NCI-H2107 treated with DMSO at 0.1 percent for 48 hours (cell line): ENCODE data around the gene CRYBG2.
A peak's percentile ranks its signal among the peaks of the same experiment; 100 is the strongest.
"Not testable (repeated sequence)": the region's sequence is repeated elsewhere in the genome, so short reads cannot be mapped to it uniquely, and the experiment has no call there.

Source experiments
- DNase-seq: peaks from one replicate; lab custom pipeline; 2025; ENCODE audit not compliant: unreplicated experiment; lab: John Stamatoyannopoulos, UW

Gene CRYBG2

GRCh38 chr1:26350701-26351589 is 3.0 kb downstream of the CRYBG2 start:
- no peak for DNase-seq

- no peak for DNase-seq
These were observed 3.6 kb downstream of the CRYBG2 start for GRCh38 chr1:26350343-26350700.

DNA sequence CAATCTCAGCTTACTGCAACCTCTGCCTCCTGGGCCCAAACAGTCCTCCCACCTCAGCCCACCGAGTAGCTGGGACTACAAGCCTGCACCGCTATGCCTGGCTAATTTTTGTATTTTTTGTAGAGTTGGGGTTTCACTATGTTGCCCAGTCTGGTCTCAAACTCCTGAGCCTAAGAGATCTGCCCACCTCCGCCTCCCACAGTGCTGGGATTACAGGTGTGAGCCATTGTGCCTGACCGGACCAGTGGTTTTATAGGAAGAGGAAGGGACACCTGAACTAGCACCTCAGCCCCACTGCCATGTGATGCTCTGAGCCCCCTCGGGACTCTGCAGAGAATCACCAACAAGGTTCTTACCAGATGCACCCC is 4.1 kb downstream of the CRYBG2 start:
- no peak for DNase-seq

- no peak for DNase-seq
These were observed 4.6 kb downstream of the CRYBG2 start for GRCh38 chr1:26349188-26349876.

GRCh38 chr1:26346274-26347033 is 7.5 kb downstream of the CRYBG2 start:
- DNase-seq: no peak

DNA sequence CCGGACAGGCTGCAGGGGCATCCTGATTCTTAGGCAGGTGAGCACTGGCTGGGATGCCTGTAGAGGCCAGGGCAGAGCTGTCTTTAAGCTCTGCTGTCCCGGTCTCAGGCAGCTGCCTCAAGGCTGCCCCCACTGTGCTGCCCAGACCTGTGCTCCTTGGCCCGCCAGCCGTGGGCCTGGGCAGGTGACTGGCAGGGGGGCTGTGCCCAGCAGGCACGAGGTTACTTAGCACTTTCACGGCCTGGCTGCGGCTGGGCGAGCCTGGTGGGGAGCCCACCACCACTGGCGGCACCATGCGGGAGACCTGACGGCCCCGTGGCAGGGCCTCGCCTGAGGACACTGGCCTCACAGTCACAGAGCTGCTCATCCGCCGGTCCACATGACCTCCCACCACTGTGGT is 8.2 kb downstream of the CRYBG2 start:
- no peak for DNase-seq

DNA sequence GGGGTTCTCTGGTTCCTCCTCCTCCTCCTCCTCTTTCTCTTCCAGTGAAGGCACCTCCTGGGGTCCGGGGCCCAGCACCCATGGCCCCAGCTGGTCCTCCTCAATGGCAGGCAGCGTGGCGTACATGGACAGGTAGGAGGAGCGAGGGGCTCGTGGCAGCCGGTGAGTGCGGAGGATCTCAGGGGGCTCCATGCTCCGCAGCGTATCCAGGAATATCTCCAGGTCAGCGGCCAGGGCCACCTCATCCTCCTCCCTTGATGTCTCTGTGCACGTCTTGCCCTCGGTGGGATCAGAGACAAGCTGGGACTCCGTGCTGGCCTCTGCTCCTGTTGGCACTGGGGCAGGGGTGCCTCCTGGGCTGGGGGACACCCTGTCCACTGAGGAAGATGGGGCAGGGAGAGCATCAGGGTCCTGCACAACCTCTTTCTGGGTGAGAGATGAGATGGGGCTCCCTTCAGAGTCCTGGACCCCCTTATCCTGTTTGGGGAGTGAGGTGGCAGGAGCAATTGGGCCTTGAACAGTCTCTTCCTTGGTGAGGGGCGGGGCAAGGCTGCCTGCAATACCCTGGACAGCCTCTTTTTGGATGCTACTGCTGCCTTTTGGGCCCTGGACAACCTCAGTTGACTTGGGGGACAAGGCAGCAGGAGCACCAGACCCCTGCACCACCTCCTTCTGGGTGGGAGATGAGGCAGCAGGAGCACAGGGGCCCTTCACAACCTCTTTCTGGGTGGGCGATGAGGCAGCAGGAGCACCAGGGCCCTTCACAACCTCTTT is 9.6 kb downstream of the CRYBG2 start:
- DNase-seq: no peak

GRCh38 chr1:26340047-26340481 is 13.9 kb downstream of the CRYBG2 start:
- no peak for DNase-seq

GRCh38 chr1:26338670-26339069 is 15.3 kb downstream of the CRYBG2 start:
- peak; percentile 29 for DNase-seq

DNA sequence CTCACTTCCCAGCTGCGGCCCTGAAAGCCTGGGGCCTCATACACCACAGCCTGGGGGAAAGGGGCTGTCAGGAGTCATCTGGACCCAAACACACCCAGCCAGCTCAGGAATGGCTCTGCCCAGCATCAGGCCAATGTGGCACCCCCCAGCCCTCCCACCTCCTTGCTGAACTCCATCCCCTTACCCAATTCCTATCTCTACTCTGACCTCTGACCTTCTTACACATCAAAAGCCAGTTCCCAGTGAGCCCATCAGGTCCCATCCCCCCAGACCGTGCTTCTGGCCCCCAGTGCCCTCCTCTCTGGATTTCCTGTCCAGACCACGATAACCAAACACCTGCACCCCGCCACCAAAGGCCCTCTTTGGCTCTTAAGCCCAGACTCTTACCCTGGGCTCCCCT is 16.3 kb downstream of the CRYBG2 start:
- no peak for DNase-seq

- DNase-seq: no peak
These were observed 16.8 kb downstream of the CRYBG2 start for GRCh38 chr1:26337206-26337535.

GRCh38 chr1:26336477-26337205 is 17.3 kb downstream of the CRYBG2 start:
- peak; percentile 67 for DNase-seq

GRCh38 chr1:26335774-26336476 is 18.0 kb downstream of the CRYBG2 start:
- no peak for DNase-seq

DNA sequence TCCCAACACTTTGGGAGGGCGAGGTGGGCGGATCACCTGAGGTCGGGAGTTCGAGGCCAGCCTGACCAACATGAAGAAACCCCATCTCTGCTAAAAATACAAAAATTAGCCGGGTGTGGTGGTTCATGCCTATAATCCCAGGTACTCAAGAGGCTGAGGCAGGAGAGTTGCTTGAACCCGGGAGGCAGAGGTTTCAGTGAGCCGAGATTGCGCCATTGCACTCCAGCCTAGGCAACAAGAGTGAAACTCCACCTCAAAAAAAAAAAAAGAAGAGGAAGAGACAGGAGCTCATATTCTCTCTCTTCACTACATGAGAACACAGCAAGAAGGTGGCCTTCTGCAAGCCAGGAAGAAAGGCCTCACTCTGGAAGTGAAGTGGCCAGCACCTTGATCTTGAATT is 20.6 kb downstream of the CRYBG2 start:
- DNase-seq: not testable (repeated sequence)

DNA sequence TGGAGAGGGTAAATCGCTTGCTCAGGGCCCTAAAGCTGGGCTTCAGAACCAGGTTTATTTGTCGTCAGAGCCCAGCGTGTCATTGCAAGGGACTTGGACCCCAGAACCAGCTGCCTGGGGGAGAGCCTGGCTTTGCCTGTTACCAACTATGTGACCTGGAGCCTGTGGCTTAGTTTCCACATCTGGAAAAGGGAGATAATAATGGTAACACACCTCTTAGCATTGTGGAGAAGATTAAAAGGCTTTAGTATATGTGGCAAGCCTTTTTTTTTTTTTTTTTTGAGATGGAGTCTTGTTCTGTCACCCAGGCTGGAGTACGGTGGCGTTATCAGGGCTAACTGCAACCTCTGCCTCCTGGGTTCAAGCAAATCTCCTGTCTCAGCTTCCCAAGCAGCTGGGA is 23.7 kb downstream of the CRYBG2 start:
- no peak for DNase-seq

DNA sequence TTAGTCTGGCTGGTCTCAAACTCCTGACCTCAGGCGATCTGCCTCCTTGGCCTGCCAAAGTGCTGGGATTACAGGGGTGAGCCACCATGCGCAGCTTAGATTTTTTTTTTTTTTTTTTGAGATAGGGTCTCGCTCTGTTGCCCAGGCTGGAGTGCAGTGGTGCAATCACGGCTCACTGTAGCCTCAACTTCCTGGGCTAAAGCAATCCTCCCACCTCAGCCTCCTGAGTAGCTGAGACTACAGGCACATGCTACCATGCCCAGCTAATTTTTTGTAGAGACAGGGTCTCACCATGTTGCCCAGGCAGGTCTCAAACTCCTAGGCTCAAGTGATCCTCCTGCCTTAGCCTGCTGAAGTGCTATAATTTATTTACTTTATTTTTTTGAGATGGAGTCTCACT is 24.6 kb downstream of the CRYBG2 start:
- DNase-seq: not testable (repeated sequence)

DNA sequence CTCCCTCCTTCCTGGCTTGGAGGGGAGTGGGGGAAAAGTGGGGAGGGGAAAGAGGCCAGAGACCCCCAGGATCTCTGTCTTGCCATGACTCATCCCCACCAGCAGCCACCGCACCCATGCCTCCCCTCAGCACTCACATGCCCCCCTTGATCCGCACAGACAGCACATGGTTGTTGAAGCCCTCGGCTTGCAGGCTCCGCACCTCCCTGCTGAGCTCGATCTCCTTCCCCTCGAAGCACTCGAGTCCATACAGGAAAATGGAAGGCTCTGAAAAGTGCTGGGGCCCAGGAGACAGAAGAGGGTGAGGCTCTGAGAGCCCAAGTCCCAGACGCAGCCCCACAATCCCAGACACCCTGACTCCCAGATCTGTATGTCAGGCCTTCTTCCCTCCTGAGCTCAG is 25.3 kb downstream of the CRYBG2 start:
- DNase-seq: no peak

DNA sequence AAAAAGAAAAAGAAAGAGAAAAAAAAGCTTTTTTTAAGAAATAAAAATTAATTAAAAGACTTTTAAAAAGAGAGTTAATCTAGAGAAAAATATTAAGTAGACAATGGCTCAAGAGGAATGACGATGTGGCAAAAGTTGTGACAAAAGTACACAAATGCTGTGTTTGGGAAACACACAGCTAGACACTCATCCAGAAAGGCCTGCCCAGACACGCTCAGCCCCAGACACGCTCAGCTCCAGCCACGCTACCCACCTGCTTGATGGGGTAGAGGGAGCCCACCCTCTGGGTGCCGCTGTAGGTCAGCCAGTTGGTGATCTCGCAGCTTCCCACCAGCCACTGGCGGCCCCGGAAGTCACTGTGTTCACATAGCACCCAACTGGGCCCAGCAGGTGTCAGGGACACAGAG is 26.0 kb downstream of the CRYBG2 start:
- peak; percentile 84 for DNase-seq

GRCh38 chr1:26324550-26324949 is 29.4 kb downstream of the CRYBG2 start:
- DNase-seq: no peak

DNA sequence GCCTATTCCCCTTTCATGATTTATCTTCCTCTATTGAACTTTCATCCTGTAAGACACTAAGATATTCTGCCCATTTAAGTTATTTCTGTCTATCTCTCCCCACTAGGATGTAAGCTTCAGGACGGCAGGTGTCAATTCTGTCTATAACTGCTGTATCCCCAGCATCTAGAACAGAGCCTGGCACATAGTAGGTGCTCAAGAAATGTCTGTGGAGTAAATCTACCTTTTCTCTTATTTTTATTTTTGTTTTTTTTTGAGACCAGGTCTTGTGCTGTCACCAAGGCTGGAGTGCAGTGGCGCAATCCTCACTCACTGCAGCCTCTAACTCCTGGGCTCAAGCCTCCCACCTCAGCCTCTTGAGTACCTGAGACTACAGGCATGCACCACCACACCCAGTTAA is 30.5 kb downstream of the CRYBG2 start:
- no peak for DNase-seq
